K562 (cell line): ENCODE data around the gene PIK3AP1. TPM values are rescaled to one million over a fixed set of nuclear protein-coding genes. Genes with fewer than 3 reads are reported as not detected.

Experiments used
- ATAC-seq: fragments of 200-7000 bp; cut with Tn5 transposase; 3 replicates; pipeline ENCODE4 v1.9.1; 2020; ENCODE audit warnings: moderate library complexity
- BruUV-seq: library from RNA; stranded (reverse); fragments of 400-500 nt; replicated peaks from 2 replicates; lab custom pipeline; 2021; lab: Mats Ljungman, UMichigan
- CTCF ChIA-PET: fragments of 300-600 bp; formaldehyde crosslinking; extraction: SDS; loops from one replicate; lab custom pipeline; 2021; ENCODE audit warnings: low intra/inter-chr PET ratio; lab: Yijun Ruan, JAX
- POLR2A ChIA-PET: fragments of 300-600, 350-650 bp; sonication (Branson Sonifier 250); formaldehyde crosslinking; extraction: SDS; loops from one replicate; lab custom pipeline; 2021; ENCODE audit warnings: antibody characterized with exemption, inconsistent platforms; lab: Yijun Ruan, JAX
- DNase-seq, 4 experiments: peaks; one replicate each; pipeline versions ENCODE4 v3.0.0 to v3.0.0-alpha.2; 2011 to 2018; ENCODE audit warnings: low spot score in 3 of 4, mixed read lengths in 3 of 4; ENCODE audit errors: extremely low read depth in 1 of 4
- FAIRE-seq: peaks from 2 replicates; lab custom pipeline; 2011; peaks lifted over from hg19 to GRCh38; lab: Jason Lieb, UNC
- H2AFZ ChIP-seq: 2 replicates; pipeline ENCODE4 v1.6.0; 2011; ENCODE audit warnings: low read depth, low read length, control low read depth, inconsistent platforms
- H3K27ac ChIP-seq: fragments of 200-600 bp; 3 replicates; pipeline ENCODE4 v1.8.0; 2011; ENCODE audit warnings: low read depth, mild to moderate bottlenecking, control low read depth, inconsistent platforms, low read length, moderate library complexity, mixed read lengths; ENCODE audit errors: extremely low read depth
- H3K27me3 ChIP-seq, 2 experiments: fragments of 300-600 bp in 1 of 2; 2 replicates in 1 of 2; 3 replicates in 1 of 2; pipeline versions ENCODE4 v1.6.0 to v1.8.0; 2011; ENCODE audit warnings: inconsistent platforms in 2 of 2, low read length in 2 of 2, mild to moderate bottlenecking in 1 of 2, mixed read lengths in 1 of 2, moderate library complexity in 1 of 2; ENCODE audit not compliant: control insufficient read depth in 2 of 2, insufficient read depth in 2 of 2
- H3K36me3 ChIP-seq: fragments of 300-600 bp; 3 replicates; pipeline ENCODE4 v1.8.0; 2011; ENCODE audit warnings: mild to moderate bottlenecking, low read length, inconsistent platforms; ENCODE audit not compliant: control insufficient read depth, insufficient read depth
- H3K4me1 ChIP-seq, 2 experiments: fragments of 200-600 bp in 1 of 2; replicated peaks in 1 of 2; 2 replicates in 1 of 2; 3 replicates in 1 of 2; pipeline versions ENCODE4 v1.5.1 to v1.8.0; 2011; ENCODE audit warnings: inconsistent platforms in 2 of 2, low read length in 2 of 2, mild to moderate bottlenecking in 1 of 2, mixed read lengths in 1 of 2, moderate library complexity in 1 of 2; ENCODE audit not compliant: control insufficient read depth in 2 of 2, insufficient read depth in 2 of 2
- H3K4me2 ChIP-seq: 2 replicates; pipeline ENCODE4 v1.6.1; 2011; ENCODE audit warnings: low read length, control low read depth, inconsistent platforms, mixed read lengths; ENCODE audit not compliant: insufficient read depth
- H3K4me3 ChIP-seq: fragments of 200-600 bp; sonication (generic), shearing (Covaris generic); 2 replicates; pipeline ENCODE4 v1.5.1; 2016; ENCODE audit warnings: control low read depth, inconsistent platforms
- H3K79me2 ChIP-seq: fragments of 200-600 bp; 3 replicates; pipeline ENCODE4 v1.8.0; 2011; ENCODE audit warnings: low read length, inconsistent platforms; ENCODE audit not compliant: control insufficient read depth, insufficient read depth
- H3K9ac ChIP-seq, 2 experiments: 2 replicates each; pipeline versions ENCODE4 v1.6.0 to v1.6.1; 2011; ENCODE audit warnings: low read depth in 2 of 2, low read length in 2 of 2, control low read depth in 1 of 2, inconsistent platforms in 1 of 2, mild to moderate bottlenecking in 1 of 2, mixed read lengths in 1 of 2; ENCODE audit not compliant: insufficient read depth in 1 of 2
- H3K9me1 ChIP-seq: one replicate; pipeline ENCODE4 v1.6.0; 2011; ENCODE audit warnings: inconsistent platforms, mild to moderate bottlenecking, low read length, moderate library complexity; ENCODE audit not compliant: control insufficient read depth, insufficient read depth
- H3K9me3 ChIP-seq: replicated peaks from 2 replicates; pipeline ENCODE4 v1.5.1; 2011; ENCODE audit warnings: low read depth, low read length, inconsistent platforms; ENCODE audit not compliant: control insufficient read depth, insufficient read depth
- H4K20me1 ChIP-seq: replicated peaks from 2 replicates; pipeline ENCODE4 v1.6.1; 2011; ENCODE audit warnings: low read length, inconsistent platforms, mixed read lengths; ENCODE audit not compliant: control insufficient read depth, insufficient read depth
- FOXM1 ChIP-seq, 2 experiments: fragments of 450-650 bp in 1 of 2; sonication (generic) in 1 of 2; formaldehyde crosslinking in 1 of 2; IDR thresholded peaks; 2 replicates each; pipeline versions ENCODE4 v1.6.1 to v1.9.0; 2017 to 2022; ENCODE audit warnings: low read depth in 2 of 2, mild to moderate bottlenecking in 2 of 2, missing genetic modification reagents in 1 of 2, moderate library complexity in 1 of 2
- FOXP1 ChIP-seq: sonication (generic); formaldehyde crosslinking; IDR thresholded peaks from 2 replicates; pipeline ENCODE4 v1.8.0; 2022; ENCODE audit warnings: mild to moderate bottlenecking, missing genetic modification reagents
- HLTF ChIP-seq: fragments of 450-650 bp; IDR thresholded peaks from 2 replicates; pipeline ENCODE4 v1.6.1; 2016
- HMG20A ChIP-seq: fragments of 450-650 bp; formaldehyde crosslinking; conservative IDR thresholded peaks from 2 replicates; pipeline ENCODE4 v1.4.0; 2020; ENCODE audit warnings: mild to moderate bottlenecking, mixed read lengths
- KAT7 ChIP-seq: sonication (generic); formaldehyde crosslinking; IDR thresholded peaks from 2 replicates; pipeline ENCODE4 v1.8.0; 2022; ENCODE audit warnings: missing genetic modification reagents, mild to moderate bottlenecking, borderline replicate concordance
- NCOA6 ChIP-seq: fragments of 450-650 bp; IDR thresholded peaks from 2 replicates; pipeline ENCODE4 v1.6.1; 2017; ENCODE audit warnings: mild to moderate bottlenecking
- NELFE ChIP-seq: IDR thresholded peaks from 2 replicates; pipeline ENCODE4 v1.6.1; 2011; ENCODE audit warnings: mild to moderate bottlenecking; ENCODE audit not compliant: insufficient read depth, insufficient read length
- SPI1 ChIP-seq: IDR thresholded peaks from 2 replicates; pipeline ENCODE4 v1.6.1; 2011; ENCODE audit warnings: low read depth, low read length, control low read depth, borderline replicate concordance
- TCF3 ChIP-seq: sonication (generic); formaldehyde crosslinking; IDR thresholded peaks from 2 replicates; pipeline ENCODE4 v1.4.0; 2020; ENCODE audit warnings: mild to moderate bottlenecking, missing genetic modification reagents
- ZBTB1 ChIP-seq: sonication (generic); formaldehyde crosslinking; IDR thresholded peaks from 2 replicates; pipeline ENCODE4 v1.8.1; 2023; ENCODE audit warnings: missing genetic modification reagents, low read depth, mild to moderate bottlenecking, borderline replicate concordance
- ZNF444 ChIP-seq: fragments of 250-450 bp; sonication (Bioruptor Pico); IDR thresholded peaks from 2 replicates; pipeline ENCODE4 v1.4.0; 2020; ENCODE audit warnings: mild to moderate bottlenecking, moderate library complexity
- ZNF75A ChIP-seq: fragments of 450-650 bp; formaldehyde crosslinking; IDR thresholded peaks from 2 replicates; pipeline ENCODE4 v1.4.0; 2020; ENCODE audit warnings: mild to moderate bottlenecking
- in situ Hi-C: fragments of 300-500 bp; cut with MboI; formaldehyde crosslinking; loops from 4 replicates; pipeline ENCODE4 v1.15.0; 2018; ENCODE audit warnings: inconsistent platforms, mixed read lengths
- intact Hi-C: fragments of 100-400 bp; cut with micrococcal nuclease; formaldehyde crosslinking; loops from 2 replicates; pipeline ENCODE4 v1.14.2; 2022
- polyA plus RNA-seq, 8 experiments: library from polyadenylated mRNA; depleted of rRNA in 4 of 8; stranded (reverse) in 5 of 8; unstranded in 3 of 8; fragments of >200 nt; fragmentation: Nextera tagmentation in 2 of 8; fragmentation: Illumina TruSeq in 1 of 8; extraction: Ambion mirVana in 2 of 8; extraction: Trizol in 1 of 8; gene quantifications; 2 replicates each; pipeline versions ENCODE4 v1.2.1 to v1.2.3, GENCODE V29; 2011 to 2014; ENCODE audit warnings: inconsistent platforms in 1 of 8, missing spikeins in 1 of 8
- total RNA-seq, 7 experiments: library from RNA; depleted of rRNA in 6 of 7; stranded (reverse); fragments of >200 nt in 6 of 7; fragmentation: Illumina TruSeq in 2 of 7; extraction: Trizol in 2 of 7; gene quantifications; 2 replicates each; pipeline versions ENCODE4 v1.2.1 to v1.2.3, GENCODE V29; 2011 to 2021; ENCODE audit warnings: low replicate concordance in 1 of 7
- TF ChIP-seq, protein P1 (sequence below), 2 experiments: fragments of 450-650 bp; formaldehyde crosslinking in 1 of 2; IDR thresholded peaks; 2 replicates each; pipeline versions ENCODE4 v1.4.0 to v1.6.1; 2014 to 2020; ENCODE audit warnings: mild to moderate bottlenecking in 2 of 2, borderline replicate concordance in 1 of 2, low read depth in 1 of 2
- TF ChIP-seq, protein P2 (sequence below): sonication (generic); formaldehyde crosslinking; IDR thresholded peaks from 2 replicates; pipeline ENCODE4 v1.4.0; 2020; ENCODE audit warnings: mild to moderate bottlenecking, missing genetic modification reagents

The PIK3AP1 gene
- total and polyA plus RNA-seq, 9 of the 15 experiments (the other 6 are each of a cell fraction or from before 2014, with no cell fraction given), result 0.20 to 2.4 (median 1.4) TPM

DNA sequence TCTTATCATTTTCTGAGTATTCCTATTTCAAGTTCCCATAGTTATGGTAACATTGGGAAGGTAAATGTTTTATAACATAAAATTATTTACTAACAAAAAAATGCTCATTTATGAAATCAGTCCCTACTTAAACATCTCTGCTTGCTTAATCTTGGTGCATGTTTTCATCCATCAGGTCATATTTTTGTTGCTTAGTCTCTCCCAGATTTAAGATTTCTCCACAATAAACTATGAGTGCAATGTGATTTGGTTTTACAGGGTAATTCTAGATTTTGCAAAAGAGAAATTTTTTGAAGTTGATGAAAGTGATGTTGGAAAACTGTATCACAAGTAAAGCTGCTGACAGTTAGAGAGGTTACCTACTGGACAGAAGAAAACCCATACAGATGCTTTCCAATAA is 28.6 kb downstream of the PIK3AP1 start:
- ATAC-seq (no peak), FAIRE-seq (no peak), DNase-seq (no peak)
- intact Hi-C loops, result loop anchor here (5.0 kb wide), 1 partner anchor 49 kb away; no protein-coding TSS in a partner anchor
- no peak overlapping the region for H2AFZ ChIP-seq
- no peak overlapping the region for H3K4me3 ChIP-seq
- in situ Hi-C loops, result no loop called here
- H4K20me1 ChIP-seq, result no peaks in the 10 kb centered on the region
- H3K36me3 ChIP-seq, result no peaks in the 10 kb centered on the region
- no peak overlapping the region for H3K9ac ChIP-seq
- H3K9me1 ChIP-seq, result no peaks in the 10 kb centered on the region
- H3K79me2 ChIP-seq, result no peaks in the 10 kb centered on the region
- peaks cover 0 to 15% of the 10 kb centered on the region in 2 experiments; a peak in 3 of 5 replicates for H3K4me1 ChIP-seq
- ChIA-PET POLR2A (interaction anchor here (0.6 to 1.0 kb wide), 2 partner anchors 18 to 48 kb away, joined by 3 to 4 read pairs; no protein-coding TSS in a partner anchor), CTCF (no interaction called here)
- BruUV-seq, result no TSS peak
- no peaks in the 10 kb centered on the region for H3K9me3 ChIP-seq
- no peaks in the 10 kb centered on the region for H3K27me3 ChIP-seq
- no peak overlapping the region for H3K27ac ChIP-seq
- no peak overlapping the region for H3K4me2 ChIP-seq
- TF ChIP-seq ZNF75A (CRISPR knock-in tag), result no peak
- no peak for TF ChIP-seq HLTF
- TF ChIP-seq FOXM1 (IDR thresholded peaks at IDR 0.05; ENCODE audit: low read depth), result no peak
- no peak for TF ChIP-seq FOXM1 (CRISPR knock-in tag; IDR thresholded peaks at IDR 0.05; ENCODE audit: low read depth)
- no peak for TF ChIP-seq HMG20A (CRISPR knock-in tag)
- TF ChIP-seq TCF3, result no peak
- no peak for TF ChIP-seq SPI1
- TF ChIP-seq NELFE, result no peak
- TF ChIP-seq, protein P1, sequence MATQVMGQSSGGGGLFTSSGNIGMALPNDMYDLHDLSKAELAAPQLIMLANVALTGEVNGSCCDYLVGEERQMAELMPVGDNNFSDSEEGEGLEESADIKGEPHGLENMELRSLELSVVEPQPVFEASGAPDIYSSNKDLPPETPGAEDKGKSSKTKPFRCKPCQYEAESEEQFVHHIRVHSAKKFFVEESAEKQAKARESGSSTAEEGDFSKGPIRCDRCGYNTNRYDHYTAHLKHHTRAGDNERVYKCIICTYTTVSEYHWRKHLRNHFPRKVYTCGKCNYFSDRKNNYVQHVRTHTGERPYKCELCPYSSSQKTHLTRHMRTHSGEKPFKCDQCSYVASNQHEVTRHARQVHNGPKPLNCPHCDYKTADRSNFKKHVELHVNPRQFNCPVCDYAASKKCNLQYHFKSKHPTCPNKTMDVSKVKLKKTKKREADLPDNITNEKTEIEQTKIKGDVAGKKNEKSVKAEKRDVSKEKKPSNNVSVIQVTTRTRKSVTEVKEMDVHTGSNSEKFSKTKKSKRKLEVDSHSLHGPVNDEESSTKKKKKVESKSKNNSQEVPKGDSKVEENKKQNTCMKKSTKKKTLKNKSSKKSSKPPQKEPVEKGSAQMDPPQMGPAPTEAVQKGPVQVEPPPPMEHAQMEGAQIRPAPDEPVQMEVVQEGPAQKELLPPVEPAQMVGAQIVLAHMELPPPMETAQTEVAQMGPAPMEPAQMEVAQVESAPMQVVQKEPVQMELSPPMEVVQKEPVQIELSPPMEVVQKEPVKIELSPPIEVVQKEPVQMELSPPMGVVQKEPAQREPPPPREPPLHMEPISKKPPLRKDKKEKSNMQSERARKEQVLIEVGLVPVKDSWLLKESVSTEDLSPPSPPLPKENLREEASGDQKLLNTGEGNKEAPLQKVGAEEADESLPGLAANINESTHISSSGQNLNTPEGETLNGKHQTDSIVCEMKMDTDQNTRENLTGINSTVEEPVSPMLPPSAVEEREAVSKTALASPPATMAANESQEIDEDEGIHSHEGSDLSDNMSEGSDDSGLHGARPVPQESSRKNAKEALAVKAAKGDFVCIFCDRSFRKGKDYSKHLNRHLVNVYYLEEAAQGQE (IDR thresholded peaks at IDR 0.05; ENCODE audit: borderline replicate concordance), result no peak
- TF ChIP-seq, protein P1 (CRISPR knock-in tag; IDR thresholded peaks at IDR 0.05; ENCODE audit: low read depth), result no peak
- TF ChIP-seq, protein P2, sequence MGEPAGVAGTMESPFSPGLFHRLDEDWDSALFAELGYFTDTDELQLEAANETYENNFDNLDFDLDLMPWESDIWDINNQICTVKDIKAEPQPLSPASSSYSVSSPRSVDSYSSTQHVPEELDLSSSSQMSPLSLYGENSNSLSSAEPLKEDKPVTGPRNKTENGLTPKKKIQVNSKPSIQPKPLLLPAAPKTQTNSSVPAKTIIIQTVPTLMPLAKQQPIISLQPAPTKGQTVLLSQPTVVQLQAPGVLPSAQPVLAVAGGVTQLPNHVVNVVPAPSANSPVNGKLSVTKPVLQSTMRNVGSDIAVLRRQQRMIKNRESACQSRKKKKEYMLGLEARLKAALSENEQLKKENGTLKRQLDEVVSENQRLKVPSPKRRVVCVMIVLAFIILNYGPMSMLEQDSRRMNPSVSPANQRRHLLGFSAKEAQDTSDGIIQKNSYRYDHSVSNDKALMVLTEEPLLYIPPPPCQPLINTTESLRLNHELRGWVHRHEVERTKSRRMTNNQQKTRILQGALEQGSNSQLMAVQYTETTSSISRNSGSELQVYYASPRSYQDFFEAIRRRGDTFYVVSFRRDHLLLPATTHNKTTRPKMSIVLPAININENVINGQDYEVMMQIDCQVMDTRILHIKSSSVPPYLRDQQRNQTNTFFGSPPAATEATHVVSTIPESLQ, result no peak
- no peak for TF ChIP-seq KAT7
- no peak for TF ChIP-seq NCOA6
- TF ChIP-seq ZNF444, result no peak
- no peak for TF ChIP-seq ZBTB1 (CRISPR knock-in tag)
- no peak for TF ChIP-seq FOXP1 (CRISPR knock-in tag)
